Ishikawa (cell line): ENCODE results near the gene TRIM61.

Source experiments
- CEBPB ChIP-seq: IDR thresholded peaks from 2 replicates; pipeline ENCODE4 v1.6.1; 2012
- CREB1 ChIP-seq: IDR thresholded peaks from 2 replicates; pipeline ENCODE4 v1.6.1; 2012; ENCODE audit warnings: low read depth
- EGR1 ChIP-seq: IDR thresholded peaks from 2 replicates; pipeline ENCODE4 v1.6.1; 2012
- EP300 ChIP-seq: IDR thresholded peaks from 2 replicates; pipeline ENCODE4 v1.6.1; 2012; ENCODE audit warnings: borderline replicate concordance
- FOXM1 ChIP-seq: IDR thresholded peaks from 2 replicates; pipeline ENCODE4 v1.6.1; 2012; ENCODE audit warnings: low read depth, borderline replicate concordance
- MAX ChIP-seq: IDR thresholded peaks from 2 replicates; pipeline ENCODE4 v1.6.1; 2012
- NFIC ChIP-seq: IDR thresholded peaks from 2 replicates; pipeline ENCODE4 v1.6.1; 2012
- RAD21 ChIP-seq: IDR thresholded peaks from 2 replicates; pipeline ENCODE4 v1.6.1; 2012; ENCODE audit warnings: low read depth
- REST ChIP-seq: IDR thresholded peaks from 2 replicates; pipeline ENCODE4 v1.6.1; 2012; ENCODE audit warnings: low read depth, mild to moderate bottlenecking
- TAF1 ChIP-seq: IDR thresholded peaks from 2 replicates; pipeline ENCODE4 v1.6.1; 2012; ENCODE audit warnings: low read depth, mild to moderate bottlenecking
- TCF12 ChIP-seq: IDR thresholded peaks from 2 replicates; pipeline ENCODE4 v1.6.1; 2012; ENCODE audit warnings: low read depth
- TEAD4 ChIP-seq: IDR thresholded peaks from 2 replicates; pipeline ENCODE4 v1.6.1; 2012
- USF1 ChIP-seq: IDR thresholded peaks from 2 replicates; pipeline ENCODE4 v1.6.1; 2012
- YY1 ChIP-seq: IDR thresholded peaks from 2 replicates; pipeline ENCODE4 v1.6.1; 2012; ENCODE audit warnings: low read depth
- ZBTB7A ChIP-seq: IDR thresholded peaks from 2 replicates; pipeline ENCODE4 v1.6.1; 2012; ENCODE audit warnings: low read depth

Gene TRIM61

GRCh38 chr4:164977243-164978164 is at the start of gene TRIM61:
Gene TRIM61 (minus strand): TSS chr4:164977657. CDS start chr4:164970002, 7,655 bp downstream.
- no peak for TF ChIP-seq REST
- no peak for TF ChIP-seq TCF12
- no peak for TF ChIP-seq TEAD4

- TF ChIP-seq USF1 (peak; percentile 43), EP300 (no peak), MAX (no peak), RAD21 (peak; percentile 39; the same call in 1 of the 2 replicates), YY1 (no peak), NFIC (no peak), TEAD4 (no peak), EGR1 (no peak), REST (no peak), CEBPB (no peak), TAF1 (no peak), ZBTB7A (no peak), FOXM1 (no peak)
Measured at GRCh38 chr4:165016971-165017370, 39.5 kb upstream of the TRIM61 start.

- no peak for TF ChIP-seq FOXM1
- TF ChIP-seq YY1 = no peak
- TF ChIP-seq TCF12 = no peak
- no peak for TF ChIP-seq EGR1
- TF ChIP-seq CREB1 = no peak
- no peak for TF ChIP-seq ZBTB7A
- TF ChIP-seq TAF1 = no peak
- TF ChIP-seq MAX = no peak
- no peak for TF ChIP-seq CEBPB
- TF ChIP-seq RAD21 = no peak
- TF ChIP-seq TEAD4 = no peak
Measured at GRCh38 chr4:165013691-165014090, 36.2 kb upstream of the TRIM61 start.

GRCh38 chr4:165011403-165011802 is 33.9 kb upstream of the TRIM61 start:
- TF ChIP-seq RAD21 = no peak
- TF ChIP-seq ZBTB7A = no peak
- no peak for TF ChIP-seq FOXM1
- TF ChIP-seq TEAD4 = no peak
- TF ChIP-seq TCF12 = no peak
- no peak for TF ChIP-seq CEBPB
- no peak for TF ChIP-seq CREB1
- no peak for TF ChIP-seq REST
- no peak for TF ChIP-seq EP300
- TF ChIP-seq YY1 = no peak
- no peak for TF ChIP-seq TAF1
- no peak for TF ChIP-seq MAX
- TF ChIP-seq NFIC = no peak
